Measurements from ENCODE around the gene CLBA1. TPM values are rescaled to one million over a fixed set of nuclear protein-coding genes. Genes with fewer than 3 reads are reported as not detected.

The CLBA1 gene
- total RNA-seq, 2 experiments from 2014 or later, result 0.82 to 1.2 TPM

- Histone ChIP-seq H3K4me2 (ENCODE audit: low read length) (no peak overlapping the region), H4K20me1 (ENCODE audit: insufficient read depth, low read length) (no peaks in the 10 kb centered on the region), H3K9me3 (ENCODE audit: low read length) (no peaks in the 10 kb centered on the region), H3K79me2 (ENCODE audit: insufficient read depth, low read depth, low read length) (no peaks in the 10 kb centered on the region), H3K4me3 (ENCODE audit: low read depth, low read length, poor library complexity, severe bottlenecking) (no peak overlapping the region), H2AFZ (ENCODE audit: low read length) (no peak overlapping the region), H3K9me2 (ENCODE audit: insufficient read depth, low read length) (no peaks in the 10 kb centered on the region), H3K36me3 (ENCODE audit: insufficient read depth, low read length) (no peaks in the 10 kb centered on the region), H3K27ac (ENCODE audit: low read depth, low read length, poor library complexity, severe bottlenecking) (no peak overlapping the region), H3K4me1 (ENCODE audit: insufficient read depth, low read length, poor library complexity, severe bottlenecking) (no peaks in the 10 kb centered on the region)
- ChIA-PET POLR2A (no interaction called here), CTCF (ENCODE audit: unreplicated experiment) (no interaction called here)
- TF ChIP-seq CTCF (conservative IDR thresholded peaks at IDR 0.05; ENCODE audit: low read length) (no peak), EZH2phosphoT487 (IDR thresholded peaks at IDR 0.05; ENCODE audit: borderline replicate concordance, low read depth, low read length) (no peak)
- no peak for DNase-seq (ENCODE audit: low spot score)
- BruUV-seq (replicated peaks), result no TSS peak
- intact Hi-C loops (cut with micrococcal nuclease; ENCODE audit: unreplicated experiment), result no loop called here
Measured at GRCh38 chr14:104938436-104938835, 47.2 kb upstream of the CLBA1 start.

- DNase-seq (ENCODE audit: low spot score), result no peak
- Histone ChIP-seq H3K4me1 (ENCODE audit: insufficient read depth, low read length, poor library complexity, severe bottlenecking) (no peaks in the 10 kb centered on the region), H2AFZ (ENCODE audit: low read length) (no peak overlapping the region), H3K36me3 (ENCODE audit: insufficient read depth, low read length) (no peaks in the 10 kb centered on the region), H3K9me2 (ENCODE audit: insufficient read depth, low read length) (no peaks in the 10 kb centered on the region), H3K79me2 (ENCODE audit: insufficient read depth, low read depth, low read length) (no peaks in the 10 kb centered on the region), H3K4me2 (ENCODE audit: low read length) (no peak overlapping the region), H3K27ac (ENCODE audit: low read depth, low read length, poor library complexity, severe bottlenecking) (no peak overlapping the region), H3K4me3 (ENCODE audit: low read depth, low read length, poor library complexity, severe bottlenecking) (no peak overlapping the region), H4K20me1 (ENCODE audit: insufficient read depth, low read length) (no peaks in the 10 kb centered on the region), H3K9me3 (ENCODE audit: low read length) (no peaks in the 10 kb centered on the region)
- no peak for TF ChIP-seq CTCF (conservative IDR thresholded peaks at IDR 0.05; ENCODE audit: low read length)
- TF ChIP-seq EZH2phosphoT487 (IDR thresholded peaks at IDR 0.05; ENCODE audit: borderline replicate concordance, low read depth, low read length), result no peak
- ChIA-PET CTCF (ENCODE audit: unreplicated experiment) (no interaction called here), POLR2A (no interaction called here)
- no TSS peak for BruUV-seq (replicated peaks)
- intact Hi-C loops (cut with micrococcal nuclease; ENCODE audit: unreplicated experiment), result no loop called here
Measured at GRCh38 chr14:104938960-104939359, 46.6 kb upstream of the CLBA1 start.

GRCh38 chr14:104939666-104940410 lies 45.8 kb upstream of the CLBA1 start:
- no peak overlapping the region for H3K4me2 ChIP-seq (ENCODE audit: low read length)
- ChIA-PET POLR2A (no interaction called here), CTCF (ENCODE audit: unreplicated experiment) (no interaction called here)
- no peaks in the 10 kb centered on the region for H4K20me1 ChIP-seq (ENCODE audit: insufficient read depth, low read length)
- no TSS peak for BruUV-seq (replicated peaks)
- TF ChIP-seq EZH2phosphoT487 (IDR thresholded peaks at IDR 0.05; ENCODE audit: borderline replicate concordance, low read depth, low read length) (no peak), CTCF (conservative IDR thresholded peaks at IDR 0.05; ENCODE audit: low read length) (no peak)
- intact Hi-C loops (cut with micrococcal nuclease; ENCODE audit: unreplicated experiment), result no loop called here
- DNase-seq (ENCODE audit: low spot score), result no peak
- H2AFZ ChIP-seq (ENCODE audit: low read length), result no peak overlapping the region
- no peak overlapping the region for H3K4me3 ChIP-seq (ENCODE audit: low read depth, low read length, poor library complexity, severe bottlenecking)
- no peaks in the 10 kb centered on the region for H3K4me1 ChIP-seq (ENCODE audit: insufficient read depth, low read length, poor library complexity, severe bottlenecking)
- H3K36me3 ChIP-seq (ENCODE audit: insufficient read depth, low read length), result no peaks in the 10 kb centered on the region
- H3K9me2 ChIP-seq (ENCODE audit: insufficient read depth, low read length), result no peaks in the 10 kb centered on the region
- H3K79me2 ChIP-seq (ENCODE audit: insufficient read depth, low read depth, low read length), result no peaks in the 10 kb centered on the region
- H3K27ac ChIP-seq (ENCODE audit: low read depth, low read length, poor library complexity, severe bottlenecking), result no peak overlapping the region
- no peaks in the 10 kb centered on the region for H3K9me3 ChIP-seq (ENCODE audit: low read length)
